HG02870 (cell line): ENCODE results near the gene TMEM191C.
A peak's percentile ranks its signal among the peaks of the same experiment; 100 is the strongest.
"Not testable (repeated sequence)": the region's sequence is repeated elsewhere in the genome, so short reads cannot be mapped to it uniquely, and the experiment has no call there.

ENCODE experiments used
- ATAC-seq: cut with Tn5 transposase; IDR thresholded peaks from one replicate; pipeline ENCODE4 v1.9.1; 2021; ENCODE audit warnings: mild to moderate bottlenecking, moderate library complexity; ENCODE audit not compliant: unreplicated experiment

TMEM191C gene

DNA sequence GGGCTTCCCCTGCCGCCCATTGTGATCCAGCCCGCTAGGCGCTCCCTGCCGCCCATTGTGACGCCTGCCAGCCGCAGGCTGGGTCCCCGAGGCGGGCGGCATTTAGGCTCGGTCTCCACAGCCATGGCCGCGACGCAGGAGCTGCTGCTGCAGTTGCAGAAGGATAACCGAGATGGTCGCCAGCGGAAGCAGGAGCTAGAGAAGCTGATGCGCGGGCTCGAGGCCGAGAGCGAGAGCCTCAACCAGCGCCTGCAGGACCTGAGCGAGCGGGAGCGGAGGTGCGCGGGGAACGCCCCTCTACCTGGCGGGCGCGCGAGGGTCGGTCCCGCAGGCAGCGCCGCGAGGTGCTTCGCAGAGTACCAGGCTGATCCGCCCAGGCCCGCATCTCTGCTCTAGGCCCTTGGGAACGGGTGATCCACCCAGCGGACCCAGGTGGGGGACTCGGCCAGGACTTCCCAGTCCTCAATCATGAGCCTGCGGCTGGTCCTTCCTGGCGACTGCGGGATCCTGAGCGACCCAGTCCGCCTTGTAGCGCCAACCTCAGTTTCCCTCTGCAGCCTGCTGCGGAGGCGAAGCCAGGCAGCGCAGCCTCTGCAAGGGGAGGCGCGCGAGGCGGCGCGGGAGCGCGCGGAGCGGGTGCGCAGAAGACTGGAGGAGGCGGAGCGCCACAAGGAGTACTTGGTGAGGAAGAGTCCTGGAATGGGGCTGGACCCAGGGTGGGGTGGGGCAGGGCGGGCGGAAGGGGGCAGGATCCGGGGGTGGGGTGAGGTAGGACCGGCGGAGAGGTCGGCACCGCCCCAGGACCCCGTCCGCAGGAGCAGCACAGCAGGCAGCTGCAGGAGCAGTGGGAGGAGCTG is at the start of gene TMEM191C:
TMEM191C (plus strand) TSS at position 51 of the 857 bp plus-strand sequence; CDS start at position 124, 73 bp downstream.
- ATAC-seq, result peak; percentile 5

DNA sequence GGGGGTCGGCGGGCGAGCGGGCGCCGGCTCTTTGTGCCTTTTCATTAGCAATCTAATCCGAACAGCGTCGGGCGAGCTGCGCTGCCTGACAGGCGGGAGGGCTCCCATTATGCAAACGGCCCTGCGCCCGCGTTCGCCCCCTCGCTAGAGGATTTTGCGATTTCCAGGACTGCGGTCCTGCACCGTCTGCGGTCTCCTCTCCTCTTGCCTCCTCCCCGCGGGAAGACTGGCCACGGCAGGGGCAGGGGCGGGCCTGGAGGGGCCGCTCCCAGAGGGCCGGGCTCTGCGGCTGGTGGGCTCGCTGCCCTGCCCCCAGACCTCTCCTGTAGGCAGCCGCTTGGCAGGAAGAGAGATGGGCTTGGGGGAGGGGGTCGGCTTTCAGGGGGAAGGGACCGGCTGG is 49.3 kb upstream of the TMEM191C start:
- peak; percentile 22 for ATAC-seq

DNA sequence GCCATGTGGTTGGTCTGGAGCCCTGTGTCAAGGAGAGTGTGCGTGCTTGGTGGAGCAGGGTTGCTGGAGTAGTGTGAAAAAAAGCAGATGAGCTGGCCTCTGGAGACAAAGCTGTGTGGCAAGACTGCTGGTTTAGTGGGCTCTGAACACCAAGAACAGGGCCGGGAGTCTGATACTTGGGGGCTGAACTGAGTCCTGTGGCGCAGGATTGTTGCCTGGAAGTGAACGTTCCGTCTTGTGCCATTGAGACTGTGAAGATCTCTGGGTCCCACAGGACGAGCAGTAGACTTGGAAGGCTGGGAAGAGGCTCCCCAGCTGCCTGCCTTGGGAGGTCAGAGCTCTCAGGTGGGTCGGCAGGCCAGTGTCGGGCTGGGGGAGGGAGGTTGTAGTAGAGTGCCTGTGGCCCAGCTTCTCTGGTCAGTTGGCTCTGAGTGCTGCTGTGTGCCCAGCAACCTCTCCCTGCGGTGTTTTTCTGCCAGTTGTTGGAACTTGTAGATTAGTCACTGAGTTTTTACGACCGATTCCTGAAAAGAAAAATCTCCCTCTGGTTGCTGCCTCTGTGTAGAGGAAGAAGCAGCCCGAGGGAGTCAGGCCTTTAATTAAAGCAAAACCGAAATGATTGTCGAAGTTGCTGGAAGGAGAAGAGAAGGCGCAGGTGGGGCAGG is 48.1 kb upstream of the TMEM191C start:
- not testable (repeated sequence) for ATAC-seq

GRCh38 chr22:21420180-21420763 is 46.9 kb upstream of the TMEM191C start:
- ATAC-seq, result not testable (repeated sequence)

DNA sequence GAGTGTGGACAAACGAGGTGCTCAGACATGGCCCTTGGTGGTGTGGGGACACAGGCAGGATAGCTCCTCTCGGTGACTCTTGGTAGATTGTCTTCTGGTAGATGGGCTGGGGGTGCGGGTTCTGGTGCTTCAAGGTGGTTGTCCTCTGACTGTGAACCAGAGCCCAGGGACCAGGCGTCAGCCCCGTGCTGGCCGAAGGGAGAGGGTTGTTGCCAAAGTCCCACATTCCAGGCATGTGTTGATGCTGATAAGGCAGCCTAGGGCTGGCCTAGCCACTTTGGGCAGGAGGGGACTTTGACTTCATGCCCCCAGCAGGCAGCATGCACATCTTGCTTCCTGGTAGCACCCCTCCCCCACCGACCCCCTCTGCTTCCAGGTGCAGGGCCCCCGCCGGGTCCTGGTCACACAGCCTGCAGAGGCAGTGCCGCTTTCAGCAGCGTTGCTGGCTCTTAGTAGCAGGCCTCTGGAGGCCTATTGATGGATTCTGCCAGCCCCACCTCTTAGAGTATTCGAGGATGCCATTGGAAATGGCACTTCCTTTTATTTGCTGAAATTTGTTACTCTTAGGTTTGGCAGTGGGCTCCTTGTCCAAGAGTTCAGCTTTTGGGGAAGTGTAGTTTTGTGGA is 43.0 kb upstream of the TMEM191C start:
- not testable (repeated sequence) for ATAC-seq

DNA sequence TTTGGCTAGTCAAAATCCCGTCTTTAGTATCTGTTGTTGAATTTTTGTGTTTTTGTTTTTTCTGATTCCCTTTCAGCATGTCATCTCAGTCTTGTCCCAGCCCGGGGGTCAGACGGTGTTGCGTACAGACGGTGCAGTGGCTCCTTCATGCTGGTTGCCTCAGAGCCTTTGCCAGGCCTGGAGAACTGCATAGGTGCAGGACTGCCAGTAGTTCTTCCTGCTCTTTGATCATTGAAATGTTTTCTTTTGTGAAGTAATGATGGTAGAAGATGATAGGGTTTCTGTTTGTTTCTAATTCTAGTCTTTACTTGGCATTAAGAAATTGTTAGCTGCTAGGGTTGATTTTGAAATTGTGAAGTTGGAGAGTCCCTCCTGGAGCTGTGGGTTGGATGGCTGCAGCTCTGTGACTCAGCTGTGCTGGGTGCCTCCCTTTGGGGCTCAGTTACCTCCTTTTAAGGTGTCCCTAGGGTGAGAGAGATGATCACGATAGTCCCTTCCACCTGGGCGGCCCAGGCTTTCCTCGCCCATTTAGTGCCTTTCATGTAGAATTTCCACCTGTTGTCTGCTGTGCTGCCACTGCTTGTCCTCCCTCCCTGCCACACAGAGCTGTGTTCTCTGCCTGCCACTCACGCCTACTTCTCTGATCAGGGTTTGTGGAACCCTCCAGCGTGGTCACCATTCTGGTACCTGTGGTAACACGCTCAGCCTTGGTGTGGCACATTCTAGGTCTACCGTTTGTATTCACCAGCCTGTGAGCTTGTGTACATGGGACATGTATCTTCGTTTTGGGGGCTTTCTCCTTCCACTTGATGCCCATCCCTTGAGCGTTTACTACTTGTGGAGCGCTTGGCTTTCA is 32.6 kb upstream of the TMEM191C start:
- ATAC-seq, result not testable (repeated sequence)

- ATAC-seq, result not testable (repeated sequence)
These were observed 31.0 kb upstream of the TMEM191C start for GRCh38 chr22:21435998-21436810.

- ATAC-seq, result not testable (repeated sequence)
These were observed 29.2 kb upstream of the TMEM191C start for GRCh38 chr22:21438013-21438412.

DNA sequence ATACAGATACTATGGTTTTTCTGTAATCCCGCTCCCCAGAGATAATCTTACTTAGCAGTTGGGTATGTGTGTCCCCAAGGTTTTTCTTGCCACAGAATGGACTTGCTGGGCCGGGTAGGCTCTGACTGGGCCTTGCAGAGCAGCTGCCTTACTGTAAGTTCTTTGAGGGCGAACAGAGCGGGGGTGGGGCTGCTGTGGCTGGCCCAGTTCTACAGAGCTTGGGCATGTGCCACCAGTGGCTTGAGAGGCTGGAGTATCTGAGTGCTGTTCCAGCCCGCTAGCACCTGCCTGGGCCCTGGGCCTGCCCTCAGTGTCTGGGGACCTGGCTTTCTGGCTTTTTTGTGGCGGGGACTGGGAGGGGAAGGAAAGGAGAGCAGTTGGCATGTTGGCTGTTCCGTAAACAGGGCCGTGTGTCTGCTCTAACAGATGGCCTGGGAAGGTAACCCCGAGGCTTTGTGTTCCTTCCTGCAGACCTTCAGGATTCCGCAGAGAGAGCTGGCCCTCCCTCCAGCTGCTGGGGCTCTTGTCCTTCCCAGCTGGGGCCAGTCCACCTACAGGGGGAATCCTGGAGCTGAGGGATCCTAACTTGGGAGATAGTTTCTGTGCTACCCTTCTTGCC is 27.1 kb upstream of the TMEM191C start:
- ATAC-seq, result not testable (repeated sequence)

DNA sequence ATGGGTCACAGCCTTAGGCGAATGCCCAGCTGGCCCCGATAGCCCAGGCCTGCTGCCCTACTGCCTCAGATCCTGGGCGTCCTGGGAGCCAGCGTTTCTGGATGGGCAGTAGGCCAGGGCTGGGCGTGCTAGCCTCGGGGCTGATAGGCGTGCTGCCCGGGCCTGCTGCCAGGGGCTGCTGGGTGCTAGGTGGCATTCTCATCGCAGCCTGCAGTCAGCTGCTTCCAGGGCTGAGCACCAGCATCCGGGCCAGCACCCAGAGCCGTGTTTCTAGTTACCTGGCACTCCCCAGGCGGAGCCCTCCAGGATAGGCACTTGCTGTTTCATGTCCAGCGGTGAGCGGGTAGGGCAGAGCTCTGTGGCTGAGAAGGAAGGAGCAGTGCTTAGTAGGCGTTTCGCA is 26.5 kb upstream of the TMEM191C start:
- not testable (repeated sequence) for ATAC-seq

GRCh38 chr22:21441170-21441569 is 26.0 kb upstream of the TMEM191C start:
- not testable (repeated sequence) for ATAC-seq

DNA sequence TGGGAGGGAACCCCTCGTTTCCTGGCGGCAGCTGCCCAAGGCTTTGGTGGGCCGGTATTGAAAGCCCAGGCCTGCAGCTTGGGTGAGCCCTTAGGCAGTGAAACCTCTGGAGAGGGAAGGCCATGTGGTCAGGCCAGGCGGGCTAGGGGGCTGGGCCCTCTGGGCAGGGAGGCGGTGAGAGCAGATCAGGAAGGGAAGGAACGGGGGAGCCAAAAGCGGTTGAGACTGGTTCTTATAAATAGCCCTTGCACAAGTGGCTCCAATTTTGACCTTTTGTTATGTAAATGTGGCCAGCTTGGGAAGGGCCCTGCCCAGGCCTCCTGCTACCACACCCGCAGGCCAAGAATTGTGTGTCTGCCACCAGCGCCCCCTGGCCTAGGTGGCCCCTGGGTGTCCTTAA is 25.1 kb upstream of the TMEM191C start:
- ATAC-seq, result not testable (repeated sequence)

- ATAC-seq, result not testable (repeated sequence)
These were observed 24.5 kb upstream of the TMEM191C start for GRCh38 chr22:21442646-21443045.

DNA sequence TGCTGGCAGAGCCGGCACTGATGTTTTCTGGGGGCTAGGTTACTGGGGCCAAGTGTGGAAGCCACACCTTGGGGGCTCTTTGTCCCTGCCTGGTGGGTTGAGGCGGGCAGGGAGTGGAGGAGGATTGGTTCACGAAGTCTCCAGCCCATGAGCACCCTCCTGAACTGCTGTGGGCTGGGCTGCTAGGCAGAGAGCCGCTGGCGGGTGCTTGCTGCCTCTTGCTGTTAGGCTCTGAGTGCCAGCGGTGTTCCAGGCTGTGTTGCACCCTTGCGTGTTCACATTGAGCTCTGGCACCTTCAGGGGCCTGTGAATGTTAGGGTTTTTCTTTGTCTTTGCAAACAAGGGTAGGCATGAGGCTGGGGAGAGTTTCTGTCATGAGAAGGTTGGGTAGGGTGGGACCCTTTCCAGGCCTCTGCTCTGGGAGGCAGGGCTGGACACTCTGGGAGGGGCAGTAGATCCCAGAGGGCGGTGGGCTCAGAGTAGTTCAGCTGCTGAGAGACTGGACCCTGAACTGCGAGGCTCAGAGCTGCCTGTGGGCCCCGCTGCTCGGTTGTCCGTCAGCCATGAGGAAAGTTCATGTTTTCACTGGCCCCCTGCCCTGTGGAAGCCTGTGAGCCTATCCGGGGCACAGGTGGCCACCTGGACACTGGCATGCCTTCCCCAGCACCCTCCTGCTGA is 24.0 kb upstream of the TMEM191C start:
- no peak for ATAC-seq

DNA sequence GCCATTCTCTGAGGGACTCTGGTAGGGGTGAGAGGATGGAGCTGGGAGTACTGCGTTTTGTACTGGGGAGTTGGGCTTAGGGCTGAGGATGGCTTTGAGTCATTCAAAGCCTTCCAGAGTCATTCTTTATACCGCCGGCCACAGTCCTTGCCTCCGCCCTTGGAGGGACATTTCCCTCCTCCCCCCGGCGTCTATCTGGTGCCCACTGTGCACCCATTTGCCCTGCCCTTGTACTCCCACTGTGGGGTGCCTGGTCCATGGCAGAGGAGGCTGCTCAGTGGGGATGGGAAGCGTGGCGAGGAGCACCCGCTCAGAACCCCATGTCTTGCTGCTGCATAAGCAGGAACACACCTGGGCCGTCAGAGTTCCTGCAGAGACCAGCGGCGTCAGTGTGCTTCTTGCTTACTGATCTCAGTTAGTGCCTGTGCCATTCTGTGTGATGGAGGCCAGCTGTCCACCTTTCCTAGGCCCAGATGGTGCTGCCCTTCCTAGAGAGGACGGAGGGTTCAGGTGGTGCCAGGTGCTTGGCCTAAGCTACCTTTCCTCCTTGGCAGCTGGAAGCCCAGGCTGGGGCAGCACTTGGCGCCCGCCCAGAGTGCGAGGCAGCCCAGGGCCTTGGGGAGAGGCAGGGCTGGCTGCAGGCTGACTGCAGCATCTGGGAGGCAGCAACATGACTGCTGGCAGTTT is 23.3 kb upstream of the TMEM191C start:
- no peak for ATAC-seq

DNA sequence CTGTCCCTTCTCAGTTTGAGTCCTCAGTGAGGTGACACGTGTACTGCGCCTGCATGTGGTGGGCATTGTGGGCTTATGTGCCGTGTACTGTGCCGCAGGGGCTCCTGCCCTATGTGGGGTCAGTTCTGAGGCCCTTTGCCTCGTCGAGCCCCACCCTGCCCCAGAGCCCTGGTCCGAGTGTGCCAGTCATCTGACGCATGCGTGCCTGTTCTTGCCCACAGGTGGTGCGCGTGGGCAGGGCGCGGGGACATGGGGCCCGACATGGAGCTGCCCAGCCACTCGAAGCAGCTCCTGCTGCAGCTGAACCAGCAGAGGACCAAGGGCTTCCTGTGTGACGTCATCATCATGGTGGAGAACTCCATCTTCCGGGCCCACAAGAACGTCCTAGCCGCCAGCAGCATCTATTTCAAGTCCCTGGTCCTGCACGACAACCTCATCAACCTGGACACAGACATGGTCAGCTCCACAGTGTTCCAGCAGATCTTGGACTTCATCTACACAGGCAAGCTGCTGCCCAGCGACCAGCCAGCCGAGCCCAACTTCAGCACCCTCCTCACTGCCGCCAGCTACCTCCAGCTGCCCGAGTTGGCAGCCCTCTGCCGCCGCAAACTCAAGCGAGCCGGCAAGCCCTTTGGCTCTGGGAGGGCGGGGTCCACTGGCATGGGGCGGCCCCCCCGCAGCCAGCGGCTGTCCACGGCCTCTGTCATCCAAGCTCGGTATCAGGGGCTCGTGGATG is 22.3 kb upstream of the TMEM191C start:
- ATAC-seq, result no peak

- no peak for ATAC-seq
These were observed 21.6 kb upstream of the TMEM191C start for GRCh38 chr22:21445437-21446127.
